ENCODE measurements around the gene CDC42BPA. TPM values are rescaled to one million over a fixed set of nuclear protein-coding genes. Genes with fewer than 3 reads are reported as not detected.

The CDC42BPA gene
- polyA plus RNA-seq, 1 of the 3 experiments (the other 2 are of a cell fraction): 6.8 TPM

- 94% methylated on average over 11 of the region's 29 CpGs for WGBS (ENCODE audit: low lambda C conversion rate)
- TF ChIP-seq, protein P1, sequence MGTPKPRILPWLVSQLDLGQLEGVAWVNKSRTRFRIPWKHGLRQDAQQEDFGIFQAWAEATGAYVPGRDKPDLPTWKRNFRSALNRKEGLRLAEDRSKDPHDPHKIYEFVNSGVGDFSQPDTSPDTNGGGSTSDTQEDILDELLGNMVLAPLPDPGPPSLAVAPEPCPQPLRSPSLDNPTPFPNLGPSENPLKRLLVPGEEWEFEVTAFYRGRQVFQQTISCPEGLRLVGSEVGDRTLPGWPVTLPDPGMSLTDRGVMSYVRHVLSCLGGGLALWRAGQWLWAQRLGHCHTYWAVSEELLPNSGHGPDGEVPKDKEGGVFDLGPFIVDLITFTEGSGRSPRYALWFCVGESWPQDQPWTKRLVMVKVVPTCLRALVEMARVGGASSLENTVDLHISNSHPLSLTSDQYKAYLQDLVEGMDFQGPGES (IDR thresholded peaks at IDR 0.05; ENCODE audit: low read depth, low read length): no peak
- TF ChIP-seq RXRA (IDR thresholded peaks at IDR 0.05; ENCODE audit: borderline replicate concordance, low read depth) (no peak), MEF2A (IDR thresholded peaks at IDR 0.05; ENCODE audit: borderline replicate concordance, low read depth) (no peak), NFIC (IDR thresholded peaks at IDR 0.05; ENCODE audit: borderline replicate concordance) (no peak), RAD21 (IDR thresholded peaks at IDR 0.05; ENCODE audit: low read length) (no peak)
These were observed 353.4 kb downstream of the CDC42BPA start for GRCh38 chr1:226964611-226965486.

GRCh38 chr1:226964068-226964425 is 354.2 kb downstream of the CDC42BPA start:
- ChIA-PET CTCF (no interaction called here), POLR2A (no interaction called here)
- H4K20me1 ChIP-seq (ENCODE audit: insufficient read depth): no peaks in the 10 kb centered on the region
- H3K4me2 ChIP-seq: no peak overlapping the region
- H3K79me2 ChIP-seq (ENCODE audit: insufficient read depth): no peaks in the 10 kb centered on the region
- H3K4me3 ChIP-seq (ENCODE audit: low read depth in 2 of 2, low read length in 1 of 2): no peak overlapping the region
- H3K9me3 ChIP-seq: no peaks in the 10 kb centered on the region
- TF ChIP-seq TEAD4 (IDR thresholded peaks at IDR 0.05; ENCODE audit: borderline replicate concordance, insufficient read depth): no peak
- no peak for TF ChIP-seq MXI1 (IDR thresholded peaks at IDR 0.05; ENCODE audit: low read depth, low read length)
- TF ChIP-seq USF2 (IDR thresholded peaks at IDR 0.05; ENCODE audit: borderline replicate concordance, low read depth, low read length): no peak
- TF ChIP-seq, protein P2, sequence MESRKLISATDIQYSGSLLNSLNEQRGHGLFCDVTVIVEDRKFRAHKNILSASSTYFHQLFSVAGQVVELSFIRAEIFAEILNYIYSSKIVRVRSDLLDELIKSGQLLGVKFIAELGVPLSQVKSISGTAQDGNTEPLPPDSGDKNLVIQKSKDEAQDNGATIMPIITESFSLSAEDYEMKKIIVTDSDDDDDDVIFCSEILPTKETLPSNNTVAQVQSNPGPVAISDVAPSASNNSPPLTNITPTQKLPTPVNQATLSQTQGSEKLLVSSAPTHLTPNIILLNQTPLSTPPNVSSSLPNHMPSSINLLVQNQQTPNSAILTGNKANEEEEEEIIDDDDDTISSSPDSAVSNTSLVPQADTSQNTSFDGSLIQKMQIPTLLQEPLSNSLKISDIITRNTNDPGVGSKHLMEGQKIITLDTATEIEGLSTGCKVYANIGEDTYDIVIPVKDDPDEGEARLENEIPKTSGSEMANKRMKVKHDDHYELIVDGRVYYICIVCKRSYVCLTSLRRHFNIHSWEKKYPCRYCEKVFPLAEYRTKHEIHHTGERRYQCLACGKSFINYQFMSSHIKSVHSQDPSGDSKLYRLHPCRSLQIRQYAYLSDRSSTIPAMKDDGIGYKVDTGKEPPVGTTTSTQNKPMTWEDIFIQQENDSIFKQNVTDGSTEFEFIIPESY (IDR thresholded peaks at IDR 0.05; ENCODE audit: borderline replicate concordance, low read depth): no peak
- no peak for TF ChIP-seq POLR2AphosphoS5 (IDR thresholded peaks at IDR 0.05; ENCODE audit: low read depth, low read length)
- TF ChIP-seq CHD2 (IDR thresholded peaks at IDR 0.05; ENCODE audit: low read length, partially characterized antibody): no peak
- TF ChIP-seq, protein P3, sequence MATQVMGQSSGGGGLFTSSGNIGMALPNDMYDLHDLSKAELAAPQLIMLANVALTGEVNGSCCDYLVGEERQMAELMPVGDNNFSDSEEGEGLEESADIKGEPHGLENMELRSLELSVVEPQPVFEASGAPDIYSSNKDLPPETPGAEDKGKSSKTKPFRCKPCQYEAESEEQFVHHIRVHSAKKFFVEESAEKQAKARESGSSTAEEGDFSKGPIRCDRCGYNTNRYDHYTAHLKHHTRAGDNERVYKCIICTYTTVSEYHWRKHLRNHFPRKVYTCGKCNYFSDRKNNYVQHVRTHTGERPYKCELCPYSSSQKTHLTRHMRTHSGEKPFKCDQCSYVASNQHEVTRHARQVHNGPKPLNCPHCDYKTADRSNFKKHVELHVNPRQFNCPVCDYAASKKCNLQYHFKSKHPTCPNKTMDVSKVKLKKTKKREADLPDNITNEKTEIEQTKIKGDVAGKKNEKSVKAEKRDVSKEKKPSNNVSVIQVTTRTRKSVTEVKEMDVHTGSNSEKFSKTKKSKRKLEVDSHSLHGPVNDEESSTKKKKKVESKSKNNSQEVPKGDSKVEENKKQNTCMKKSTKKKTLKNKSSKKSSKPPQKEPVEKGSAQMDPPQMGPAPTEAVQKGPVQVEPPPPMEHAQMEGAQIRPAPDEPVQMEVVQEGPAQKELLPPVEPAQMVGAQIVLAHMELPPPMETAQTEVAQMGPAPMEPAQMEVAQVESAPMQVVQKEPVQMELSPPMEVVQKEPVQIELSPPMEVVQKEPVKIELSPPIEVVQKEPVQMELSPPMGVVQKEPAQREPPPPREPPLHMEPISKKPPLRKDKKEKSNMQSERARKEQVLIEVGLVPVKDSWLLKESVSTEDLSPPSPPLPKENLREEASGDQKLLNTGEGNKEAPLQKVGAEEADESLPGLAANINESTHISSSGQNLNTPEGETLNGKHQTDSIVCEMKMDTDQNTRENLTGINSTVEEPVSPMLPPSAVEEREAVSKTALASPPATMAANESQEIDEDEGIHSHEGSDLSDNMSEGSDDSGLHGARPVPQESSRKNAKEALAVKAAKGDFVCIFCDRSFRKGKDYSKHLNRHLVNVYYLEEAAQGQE (IDR thresholded peaks at IDR 0.05; ENCODE audit: low read depth, low read length): no peak
- TF ChIP-seq FOXJ3 (CRISPR knock-in tag; IDR thresholded peaks at IDR 0.05): no peak
- no peak for TF ChIP-seq ELF1 (IDR thresholded peaks at IDR 0.05)
- no peak for TF ChIP-seq GATA2 (CRISPR knock-in tag; IDR thresholded peaks at IDR 0.05)
- TF ChIP-seq SIN3A (IDR thresholded peaks at IDR 0.05; ENCODE audit: borderline replicate concordance, low read depth, low read length): no peak
- no peak for TF ChIP-seq EP300 (IDR thresholded peaks at IDR 0.05; ENCODE audit: borderline replicate concordance in 1 of 2, low read depth in 1 of 2, low read length in 1 of 2)
- no peak for TF ChIP-seq RCOR1 (IDR thresholded peaks at IDR 0.05; ENCODE audit: low read length)
- TF ChIP-seq RAD21 (IDR thresholded peaks at IDR 0.05; ENCODE audit: low read length): no peak
- TF ChIP-seq JUND (IDR thresholded peaks at IDR 0.05): no peak
- no peak for TF ChIP-seq NFIC (IDR thresholded peaks at IDR 0.05; ENCODE audit: borderline replicate concordance)
- no peak for TF ChIP-seq FOSL2 (IDR thresholded peaks at IDR 0.05; ENCODE audit: borderline replicate concordance, low read depth)
- H3K9ac ChIP-seq: no peak overlapping the region
- H3F3A ChIP-seq (replicated peaks; ENCODE audit: insufficient read depth): no peaks in the 10 kb centered on the region
- no peaks in the 10 kb centered on the region for H3K9me2 ChIP-seq
- no peak overlapping the region for H2AFZ ChIP-seq (ENCODE audit: low read depth)
- no peaks in the 10 kb centered on the region for H3K4me1 ChIP-seq (ENCODE audit: control insufficient read depth in 1 of 2, insufficient read depth in 2 of 2, low read depth in 1 of 2, low read length in 1 of 2)
- no peaks in the 10 kb centered on the region for H3K36me3 ChIP-seq (replicated peaks in 1 of 2; ENCODE audit: control insufficient read depth in 1 of 2, insufficient read depth in 2 of 2, low read length in 1 of 2)
- no peak for DNase-seq
- no peaks in the 10 kb centered on the region for H3K27me3 ChIP-seq (ENCODE audit: insufficient read depth)
- H3K27ac ChIP-seq (ENCODE audit: low read depth in 2 of 2, low read length in 1 of 2): no peak overlapping the region
- 98% methylated on average over 6 of the region's 6 CpGs for WGBS (ENCODE audit: low lambda C conversion rate)

More at GRCh38 chr1:226964611-226965486, 353.4 kb downstream of the CDC42BPA start:
- Histone ChIP-seq H3K27ac (ENCODE audit: low read depth in 2 of 2, low read length in 1 of 2) (no peak overlapping the region), H3K9me3 (no peaks in the 10 kb centered on the region), H3K27me3 (ENCODE audit: insufficient read depth) (no peaks in the 10 kb centered on the region), H3F3A (replicated peaks; ENCODE audit: insufficient read depth) (no peaks in the 10 kb centered on the region), H3K4me2 (no peak overlapping the region), H3K9ac (no peak overlapping the region), H2AFZ (ENCODE audit: low read depth) (no peak overlapping the region), H3K4me3 (ENCODE audit: low read depth in 2 of 2, low read length in 1 of 2) (no peak overlapping the region), H3K36me3 (replicated peaks in 1 of 2; ENCODE audit: control insufficient read depth in 1 of 2, insufficient read depth in 2 of 2, low read length in 1 of 2) (no peaks in the 10 kb centered on the region), H3K9me2 (no peaks in the 10 kb centered on the region), H4K20me1 (ENCODE audit: insufficient read depth) (no peaks in the 10 kb centered on the region), H3K79me2 (ENCODE audit: insufficient read depth) (no peaks in the 10 kb centered on the region), H3K4me1 (ENCODE audit: control insufficient read depth in 1 of 2, insufficient read depth in 2 of 2, low read depth in 1 of 2, low read length in 1 of 2) (no peaks in the 10 kb centered on the region)
- POLR2A ChIA-PET: no interaction called here
- CTCF ChIA-PET: interaction anchor here (0.6 to 1.2 kb wide), 2 partner anchors 124 to 516 kb away, joined by 3 to 5 read pairs; no protein-coding TSS in a partner anchor
- no peak for DNase-seq
